Breast epithelium (tissue), 3 donors: ENCODE results near the gene PYCR2.

ENCODE experiments used
- POLR2AphosphoS5 ChIP-seq, 3 donors: sonication (generic); formaldehyde crosslinking; IDR thresholded peaks; one replicate each; pipeline ENCODE4 v1.6.1; 2017; ENCODE audit warnings: antibody characterized with exemption in 3 of 3
- TF ChIP-seq, protein P1 (sequence below), 3 donors: fragments of 450-650 bp; IDR thresholded peaks; one replicate each; pipeline ENCODE4 v1.5.1; 2016 to 2017; ENCODE audit warnings: antibody characterized with exemption in 3 of 3, mild to moderate bottlenecking in 3 of 3, moderate library complexity in 3 of 3

- no peak for TF ChIP-seq POLR2AphosphoS5 (IDR thresholded peaks at IDR 0.05)
- TF ChIP-seq, protein P1, sequence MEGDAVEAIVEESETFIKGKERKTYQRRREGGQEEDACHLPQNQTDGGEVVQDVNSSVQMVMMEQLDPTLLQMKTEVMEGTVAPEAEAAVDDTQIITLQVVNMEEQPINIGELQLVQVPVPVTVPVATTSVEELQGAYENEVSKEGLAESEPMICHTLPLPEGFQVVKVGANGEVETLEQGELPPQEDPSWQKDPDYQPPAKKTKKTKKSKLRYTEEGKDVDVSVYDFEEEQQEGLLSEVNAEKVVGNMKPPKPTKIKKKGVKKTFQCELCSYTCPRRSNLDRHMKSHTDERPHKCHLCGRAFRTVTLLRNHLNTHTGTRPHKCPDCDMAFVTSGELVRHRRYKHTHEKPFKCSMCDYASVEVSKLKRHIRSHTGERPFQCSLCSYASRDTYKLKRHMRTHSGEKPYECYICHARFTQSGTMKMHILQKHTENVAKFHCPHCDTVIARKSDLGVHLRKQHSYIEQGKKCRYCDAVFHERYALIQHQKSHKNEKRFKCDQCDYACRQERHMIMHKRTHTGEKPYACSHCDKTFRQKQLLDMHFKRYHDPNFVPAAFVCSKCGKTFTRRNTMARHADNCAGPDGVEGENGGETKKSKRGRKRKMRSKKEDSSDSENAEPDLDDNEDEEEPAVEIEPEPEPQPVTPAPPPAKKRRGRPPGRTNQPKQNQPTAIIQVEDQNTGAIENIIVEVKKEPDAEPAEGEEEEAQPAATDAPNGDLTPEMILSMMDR (IDR thresholded peaks at IDR 0.05) = no peak
Observed at GRCh38 chr1:225915538-225915991, 8.5 kb downstream of the PYCR2 start.
